IMR-90 (cell line): ENCODE results near the gene TENM4. TPM values are rescaled to one million over a fixed set of nuclear protein-coding genes. Genes with fewer than 3 reads are reported as not detected.

Experiments used
- ATAC-seq: fragments of 200-7000 bp; cut with Tn5 transposase; 2 replicates; pipeline ENCODE4 v1.9.1; 2020; ENCODE audit warnings: low read depth, mild to moderate bottlenecking, moderate library complexity
- BruUV-seq: library from RNA; stranded (reverse); fragments of 400-500 nt; replicated peaks from 2 replicates; lab custom pipeline; 2021; lab: Mats Ljungman, UMichigan
- CTCF ChIA-PET: fragments of 300-600 bp; formaldehyde crosslinking; extraction: SDS; loops from one replicate; lab custom pipeline; 2021; ENCODE audit warnings: antibody characterized with exemption; lab: Yijun Ruan, JAX
- POLR2A ChIA-PET: fragments of 300-600 bp; sonication (Branson Sonifier 250); formaldehyde crosslinking; loops from one replicate; lab custom pipeline; 2022; ENCODE audit warnings: antibody characterized with exemption; ENCODE audit not compliant: unreplicated experiment; lab: Charles Lee
- DNase-seq: peaks from one replicate; pipeline ENCODE4 v3.0.0; 2013
- H2AFZ ChIP-seq: replicated peaks from 2 replicates; pipeline ENCODE3; 2013; ENCODE audit warnings: low read length, mild to moderate bottlenecking; ENCODE audit not compliant: poor library complexity
- H2AK5ac ChIP-seq: 2 replicates; pipeline ENCODE4 v1.6.1; 2013; ENCODE audit warnings: low read depth, low read length, inconsistent platforms
- H2AK9ac ChIP-seq: replicated peaks from 2 replicates; pipeline ENCODE3; 2013; ENCODE audit warnings: mild to moderate bottlenecking, low read depth, low read length, moderate library complexity; ENCODE audit not compliant: poor library complexity
- H2BK120ac ChIP-seq: 2 replicates; pipeline ENCODE4 v1.6.1; 2013; ENCODE audit warnings: low read depth, low read length, inconsistent platforms
- H2BK15ac ChIP-seq: 3 replicates; pipeline ENCODE4 v1.6.1; 2013; ENCODE audit warnings: low read depth, low read length, inconsistent platforms
- H2BK20ac ChIP-seq: 2 replicates; pipeline ENCODE4 v1.6.1; 2013; ENCODE audit warnings: low read depth, mild to moderate bottlenecking, inconsistent platforms, low read length, moderate library complexity
- H2BK5ac ChIP-seq: 2 replicates; pipeline ENCODE4 v1.6.1; 2013; ENCODE audit warnings: mild to moderate bottlenecking, low read depth, low read length, inconsistent platforms; ENCODE audit not compliant: poor library complexity, severe bottlenecking
- H3K14ac ChIP-seq: replicated peaks from 2 replicates; pipeline ENCODE4 v1.6.1; 2013; ENCODE audit warnings: low read depth, low read length, inconsistent platforms
- H3K18ac ChIP-seq: 2 replicates; pipeline ENCODE4 v1.6.1; 2013; ENCODE audit warnings: low read depth, low read length, control low read depth
- H3K23ac ChIP-seq: 2 replicates; pipeline ENCODE4 v1.6.1; 2013; ENCODE audit warnings: low read depth, low read length, inconsistent platforms
- H3K27ac ChIP-seq: 2 replicates; pipeline ENCODE4 v1.5.1; 2013; ENCODE audit warnings: mild to moderate bottlenecking, control low read depth, low read length; ENCODE audit not compliant: insufficient read depth
- H3K27me3 ChIP-seq: 2 replicates; pipeline ENCODE4 v1.6.1; 2013; ENCODE audit warnings: low read length; ENCODE audit not compliant: control insufficient read depth, insufficient read depth
- H3K36me3 ChIP-seq: 2 replicates; pipeline ENCODE4 v1.6.1; 2013; ENCODE audit warnings: low read length, mixed read lengths; ENCODE audit not compliant: control insufficient read depth, insufficient read depth
- H3K4ac ChIP-seq: 2 replicates; pipeline ENCODE4 v1.6.1; 2013; ENCODE audit warnings: low read depth, low read length, inconsistent platforms
- H3K4me1 ChIP-seq: 2 replicates; pipeline ENCODE4 v1.6.1; 2013; ENCODE audit warnings: low read length, mixed read lengths; ENCODE audit not compliant: control insufficient read depth, insufficient read depth
- H3K4me2 ChIP-seq: 2 replicates; pipeline ENCODE4 v1.6.1; 2013; ENCODE audit warnings: low read depth, mild to moderate bottlenecking, control low read depth, low read length, moderate library complexity
- H3K4me3 ChIP-seq: 2 replicates; pipeline ENCODE4 v1.5.1; 2013; ENCODE audit warnings: low read depth, mild to moderate bottlenecking, control low read depth, low read length, moderate library complexity; ENCODE audit not compliant: insufficient read depth
- H3K56ac ChIP-seq: 2 replicates; pipeline ENCODE4 v1.6.1; 2013; ENCODE audit warnings: low read length, inconsistent platforms; ENCODE audit not compliant: insufficient read depth; ENCODE audit errors: extremely low read depth
- H3K79me1 ChIP-seq, 2 experiments: 2 replicates each; pipeline ENCODE4 v1.6.1; 2013; ENCODE audit warnings: low read length in 2 of 2, inconsistent platforms in 1 of 2, low read depth in 1 of 2
- H3K9ac ChIP-seq: 2 replicates; pipeline ENCODE4 v1.6.1; 2013; ENCODE audit warnings: low read depth, low read length, control low read depth
- H3K9me1 ChIP-seq: 2 replicates; pipeline ENCODE4 v1.6.1; 2013; ENCODE audit warnings: low read length, inconsistent platforms; ENCODE audit not compliant: insufficient read depth
- H3K9me3 ChIP-seq: 2 replicates; pipeline ENCODE4 v1.6.1; 2013; ENCODE audit warnings: low read length; ENCODE audit not compliant: control insufficient read depth, insufficient read depth
- H4K20me1 ChIP-seq: 2 replicates; pipeline ENCODE4 v1.6.1; 2013; ENCODE audit warnings: low read length, inconsistent platforms; ENCODE audit not compliant: insufficient read depth
- H4K5ac ChIP-seq: 2 replicates; pipeline ENCODE4 v1.6.1; 2013; ENCODE audit warnings: mild to moderate bottlenecking, low read depth, low read length, control low read depth
- H4K8ac ChIP-seq, 2 experiments: 2 replicates each; pipeline ENCODE4 v1.6.1; 2013; ENCODE audit warnings: low read depth in 2 of 2, low read length in 2 of 2, control low read depth in 1 of 2, inconsistent platforms in 1 of 2
- H4K91ac ChIP-seq: 2 replicates; pipeline ENCODE4 v1.6.1; 2013; ENCODE audit warnings: low read depth, low read length, inconsistent platforms; ENCODE audit not compliant: insufficient read depth
- FOS ChIP-seq: fragments of 150-350 bp; IDR thresholded peaks from 2 replicates; pipeline ENCODE4 v1.6.1; 2016; ENCODE audit warnings: low read depth, low read length
- MAZ ChIP-seq: IDR thresholded peaks from 2 replicates; pipeline ENCODE4 v1.6.1; 2012; ENCODE audit warnings: low read depth, mild to moderate bottlenecking, low read length, improper control_type of control experiment, moderate library complexity, borderline replicate concordance
- POLR2A ChIP-seq: IDR thresholded peaks from 2 replicates; pipeline ENCODE4 v1.6.1; 2012; ENCODE audit warnings: mild to moderate bottlenecking, low read depth, low read length
- RFX5 ChIP-seq: IDR thresholded peaks from 2 replicates; pipeline ENCODE4 v1.8.0; 2012; ENCODE audit warnings: low read depth, mild to moderate bottlenecking, low read length, moderate library complexity
- WGBS, 2 experiments: methylation state at CpG; one replicate each; pipeline versions ENCODE4 v1.1.5 to v1.1.7; 2013; ENCODE audit warnings: missing lambda C conversion rate in 2 of 2; ENCODE audit not compliant: insufficient read length in 1 of 2; ENCODE audit errors: extremely low coverage in 2 of 2; 5-methylcytosine and 5-hydroxymethylcytosine counted together
- dilution Hi-C: fragments of 300-500 bp; cut with HindIII; formaldehyde crosslinking; loops from one replicate; pipeline ENCODE4 v1.14.3; 2018; ENCODE audit warnings: low sequenced_read_pairs; ENCODE audit not compliant: unreplicated experiment
- in situ Hi-C: fragments of 300-500 bp; cut with MboI; formaldehyde crosslinking; loops from 3 replicates; pipeline ENCODE4 v1.14.3; 2019; ENCODE audit warnings: low sequenced_read_pairs, inconsistent platforms, mixed read lengths
- intact Hi-C: fragments of 100-400 bp; cut with micrococcal nuclease; formaldehyde crosslinking; loops from 2 replicates; pipeline ENCODE4 v1.10.0; 2022
- polyA plus RNA-seq, 3 experiments: library from polyadenylated mRNA; depleted of rRNA; stranded (reverse); fragments of >200 nt; gene quantifications; 2 replicates each; pipeline ENCODE4 v1.2.3, GENCODE V29; 2012; ENCODE audit warnings: low replicate concordance in 1 of 3
- total RNA-seq: library from RNA; depleted of rRNA; stranded (reverse); fragments of >200 nt; gene quantifications from 2 replicates; pipeline ENCODE4 v1.2.3, GENCODE V29; 2012

Gene TENM4
- total and polyA plus RNA-seq, 2 of the 4 experiments (the other 2 are of a cell fraction): 7.4 to 9.0 TPM

- Histone ChIP-seq H3K27ac (no peak overlapping the region), H2BK120ac (no peak overlapping the region), H3K4ac (no peak overlapping the region), H2BK20ac (no peak overlapping the region), H3K23ac (no peak overlapping the region), H3K4me1 (no peaks in the 10 kb centered on the region), H3K56ac (no peak overlapping the region), H2BK5ac (no peak overlapping the region), H3K79me1 (no peaks in the 10 kb centered on the region), H3K9me1 (peaks cover 5% of the 10 kb centered on the region; the same call in 1 of the 2 replicates), H2AK9ac (no peak overlapping the region), H3K4me3 (no peak overlapping the region), H2BK15ac (no peak overlapping the region), H3K9ac (no peak overlapping the region), H3K36me3 (no peaks in the 10 kb centered on the region), H4K91ac (no peak overlapping the region), H4K5ac (no peak overlapping the region), H2AFZ (no peak overlapping the region), H3K4me2 (no peak overlapping the region), H4K20me1 (no peaks in the 10 kb centered on the region), H3K18ac (no peak overlapping the region), H3K14ac (no peak overlapping the region), H4K8ac (no peak overlapping the region), H3K27me3 (no peaks in the 10 kb centered on the region), H2AK5ac (no peak overlapping the region), H3K9me3 (no peaks in the 10 kb centered on the region)
- ATAC-seq: no peak
- DNase-seq: no peak
- in situ Hi-C loops (no loop called here), dilution Hi-C loops (no loop called here), intact Hi-C loops (no loop called here)
- no TSS peak for BruUV-seq
- ChIA-PET CTCF (no interaction called here), POLR2A (no interaction called here)
- no peak for TF ChIP-seq RFX5
- no peak for TF ChIP-seq POLR2A
- no peak for TF ChIP-seq MAZ
- no peak for TF ChIP-seq FOS
- 96% methylated on average over 3 of the region's 4 CpGs; no CpG with 5 or more reads in 1 of the 2 experiments for WGBS, 2 experiments
Observed at GRCh38 chr11:79139900-79140299, 300.9 kb downstream of the TENM4 start.
